Measurements from ENCODE around the gene CYP2W1.
A peak's percentile ranks its signal among the peaks of the same experiment; 100 is the strongest.
"Not testable (repeated sequence)": the region's sequence is repeated elsewhere in the genome, so short reads cannot be mapped to it uniquely, and the experiment has no call there.

Gene CYP2W1

DNA sequence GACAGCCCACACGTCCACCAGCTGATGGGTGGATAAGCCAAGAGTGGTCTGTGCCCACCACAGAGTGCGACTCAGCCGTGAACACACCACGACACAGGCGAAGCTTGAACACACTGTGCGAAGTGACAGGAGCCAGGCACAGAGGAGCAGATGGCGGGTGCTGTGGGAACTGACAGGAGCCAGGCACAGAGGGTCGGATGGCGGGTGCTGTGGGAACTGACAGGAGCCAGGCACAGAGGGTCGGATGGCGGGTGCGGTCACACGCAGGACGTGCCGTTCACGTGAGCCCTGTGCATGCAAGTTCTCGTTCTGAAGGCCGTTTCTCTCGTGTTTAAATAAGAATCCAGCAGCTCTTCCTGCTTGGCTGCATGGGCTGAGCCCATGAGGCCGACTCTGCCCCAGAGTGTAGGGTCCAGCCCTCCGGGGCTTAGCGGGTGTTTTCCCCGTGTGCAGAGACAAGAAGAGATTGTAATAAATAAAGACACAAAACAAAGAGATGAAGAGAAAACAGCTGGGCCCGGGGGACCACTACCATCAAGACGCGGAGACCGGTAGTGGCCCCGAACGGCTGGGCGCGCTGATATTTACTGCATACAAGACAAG is 22.6 kb upstream of the CYP2W1 start:
- Histone ChIP-seq H3K4me3 (no peak overlapping the region), H3K27ac (no peak overlapping the region)
- TF ChIP-seq, protein P1, sequence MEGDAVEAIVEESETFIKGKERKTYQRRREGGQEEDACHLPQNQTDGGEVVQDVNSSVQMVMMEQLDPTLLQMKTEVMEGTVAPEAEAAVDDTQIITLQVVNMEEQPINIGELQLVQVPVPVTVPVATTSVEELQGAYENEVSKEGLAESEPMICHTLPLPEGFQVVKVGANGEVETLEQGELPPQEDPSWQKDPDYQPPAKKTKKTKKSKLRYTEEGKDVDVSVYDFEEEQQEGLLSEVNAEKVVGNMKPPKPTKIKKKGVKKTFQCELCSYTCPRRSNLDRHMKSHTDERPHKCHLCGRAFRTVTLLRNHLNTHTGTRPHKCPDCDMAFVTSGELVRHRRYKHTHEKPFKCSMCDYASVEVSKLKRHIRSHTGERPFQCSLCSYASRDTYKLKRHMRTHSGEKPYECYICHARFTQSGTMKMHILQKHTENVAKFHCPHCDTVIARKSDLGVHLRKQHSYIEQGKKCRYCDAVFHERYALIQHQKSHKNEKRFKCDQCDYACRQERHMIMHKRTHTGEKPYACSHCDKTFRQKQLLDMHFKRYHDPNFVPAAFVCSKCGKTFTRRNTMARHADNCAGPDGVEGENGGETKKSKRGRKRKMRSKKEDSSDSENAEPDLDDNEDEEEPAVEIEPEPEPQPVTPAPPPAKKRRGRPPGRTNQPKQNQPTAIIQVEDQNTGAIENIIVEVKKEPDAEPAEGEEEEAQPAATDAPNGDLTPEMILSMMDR (IDR thresholded peaks at IDR 0.05): no peak
- DNase-seq (ENCODE audit: low spot score): no peak

DNA sequence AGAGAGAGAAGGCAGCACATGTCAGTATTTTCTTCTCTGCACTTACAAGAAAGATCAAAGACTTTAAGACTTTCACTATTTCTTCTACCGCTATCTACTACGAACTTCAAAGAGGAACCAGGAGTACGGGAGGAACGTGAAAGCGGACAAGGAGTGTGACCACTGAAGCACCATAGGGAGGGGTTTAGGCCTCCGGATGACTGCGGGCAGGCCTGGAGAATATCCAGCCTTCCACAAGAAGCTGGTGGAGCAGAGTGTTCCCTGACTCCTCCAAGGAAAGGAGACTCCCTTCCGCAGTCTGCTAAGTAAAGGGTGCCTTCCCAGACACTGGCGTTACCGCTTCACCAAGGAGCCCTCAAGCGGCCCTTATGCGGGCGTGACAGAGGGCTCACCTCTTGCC is 22.0 kb upstream of the CYP2W1 start:
- DNase-seq (ENCODE audit: low spot score); H3K4me3 ChIP-seq; H3K27ac ChIP-seq: not testable (repeated sequence)

DNA sequence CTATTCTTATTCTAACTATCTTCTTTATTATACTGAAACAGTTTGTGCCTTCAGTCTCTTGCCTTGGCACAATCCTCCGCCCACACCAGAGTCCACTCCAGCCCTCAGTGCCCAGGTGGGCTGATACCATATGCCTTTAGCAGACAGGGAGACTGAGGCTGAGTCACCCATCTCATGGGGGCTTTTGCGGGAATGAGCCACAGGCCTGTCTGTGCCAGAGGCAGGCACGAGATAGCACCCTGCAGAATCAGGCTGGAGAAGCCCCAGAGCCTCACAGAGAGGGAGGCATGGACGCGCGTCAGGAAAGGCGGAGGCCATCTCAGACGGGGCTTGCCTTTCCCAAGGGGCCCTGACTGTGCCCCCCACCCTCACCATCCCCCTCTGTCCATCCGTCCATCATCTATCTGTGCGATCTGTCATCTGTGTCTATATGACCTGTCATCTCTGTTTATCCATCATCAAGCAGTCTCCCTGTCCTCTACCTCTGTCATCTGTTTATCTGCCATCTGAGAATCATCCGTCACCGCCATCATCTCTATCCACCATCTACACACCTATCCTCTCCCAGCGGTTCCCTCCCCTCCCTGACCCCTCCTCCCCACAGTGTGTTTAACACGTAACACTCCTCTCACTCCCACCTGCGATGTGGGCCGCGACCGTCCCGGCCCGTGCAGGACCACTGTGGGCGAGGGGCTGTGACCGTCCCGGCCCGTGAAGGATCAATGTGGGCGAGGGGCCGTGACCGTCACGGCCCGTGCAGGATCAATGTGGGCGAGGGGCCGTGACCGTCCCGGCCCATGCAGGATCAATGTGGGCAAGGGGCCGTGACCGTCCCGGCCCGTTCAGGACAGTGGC is 21.2 kb upstream of the CYP2W1 start:
- DNase-seq (ENCODE audit: low spot score): no peak
- TF ChIP-seq, protein P1 (IDR thresholded peaks at IDR 0.05): no peak
- no peak overlapping the region for H3K27ac ChIP-seq
- no peak overlapping the region for H3K4me3 ChIP-seq

DNA sequence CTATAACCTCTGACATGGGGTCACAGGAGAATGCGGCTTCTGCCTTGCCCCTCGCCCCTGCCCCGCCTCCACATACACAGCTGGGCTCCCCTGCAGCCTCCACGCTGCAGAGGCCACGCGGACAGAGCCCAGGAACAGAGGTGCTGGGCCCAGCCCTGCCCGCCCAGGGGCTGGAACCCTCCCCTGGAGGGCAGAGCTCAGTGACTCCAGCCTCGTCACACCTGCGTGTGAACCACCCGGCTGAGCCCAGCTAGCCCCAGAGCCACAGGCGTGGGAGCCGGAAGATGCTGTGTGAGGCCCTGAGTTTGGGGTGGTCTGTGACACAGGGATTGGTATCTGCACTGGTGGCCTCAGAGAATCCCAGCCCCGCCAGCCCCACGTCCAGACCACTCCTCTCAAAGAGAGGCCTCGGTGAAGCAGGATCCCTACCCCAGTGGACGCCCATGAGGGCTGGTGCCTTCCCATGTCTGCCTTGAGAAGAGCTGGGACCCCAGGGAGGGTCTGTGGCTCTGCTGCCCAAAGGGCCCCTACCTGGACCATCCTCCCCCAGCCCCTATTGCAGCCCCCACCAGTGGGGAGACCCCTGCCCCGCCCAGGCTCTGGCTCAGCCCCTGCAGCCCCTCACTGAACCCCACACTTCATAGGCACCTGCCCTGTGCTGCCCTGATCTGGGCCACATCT is 20.4 kb upstream of the CYP2W1 start:
- no peak for DNase-seq (ENCODE audit: low spot score)
- no peak overlapping the region for H3K4me3 ChIP-seq
- TF ChIP-seq, protein P1 (IDR thresholded peaks at IDR 0.05): no peak
- no peak overlapping the region for H3K27ac ChIP-seq

DNA sequence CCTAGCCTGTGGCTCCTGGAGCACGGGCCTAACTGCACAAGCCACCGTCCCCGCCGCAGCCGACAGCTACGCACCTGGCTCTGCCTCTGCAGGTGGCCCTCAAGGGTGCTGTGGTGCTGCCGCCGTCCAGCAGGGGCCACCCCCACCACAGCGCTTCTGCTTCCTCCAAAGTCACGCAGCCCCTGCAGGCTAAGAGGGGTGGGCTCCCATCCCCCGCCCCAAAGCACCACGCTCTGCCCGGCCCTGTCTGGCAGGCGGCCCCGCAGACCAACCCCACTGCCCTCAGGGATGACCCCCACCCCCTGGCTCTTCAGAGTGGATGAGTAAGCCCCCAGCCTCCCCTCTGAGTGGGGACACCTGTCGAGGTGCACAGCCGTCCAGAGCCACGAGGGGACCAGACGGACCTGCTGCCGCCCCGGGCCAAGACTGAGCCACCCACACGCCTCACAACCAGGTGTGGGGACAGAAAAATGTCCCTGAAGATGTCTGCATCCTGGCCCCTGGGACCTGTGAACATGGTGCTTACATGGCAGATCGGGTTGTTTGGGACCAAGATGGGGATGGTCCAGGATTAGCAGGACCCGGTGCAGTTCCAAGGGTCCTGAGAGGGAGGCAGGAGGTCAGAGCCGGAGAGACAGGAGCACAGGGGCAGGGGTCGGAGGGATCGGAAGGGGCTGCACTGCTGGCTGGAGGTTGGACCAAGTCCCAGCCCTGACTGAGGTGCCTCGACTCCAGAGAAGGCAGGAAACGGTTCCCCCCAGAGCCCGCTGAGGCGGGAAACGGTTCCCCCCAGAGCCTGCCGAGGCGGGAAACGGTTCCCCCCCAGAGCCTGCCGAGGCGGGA is 19.5 kb upstream of the CYP2W1 start:
- peak overlapping the region in 1 of 2 donors; percentile 85 for H3K27ac ChIP-seq
- H3K4me3 ChIP-seq: no peak overlapping the region
- no peak for DNase-seq (ENCODE audit: low spot score)
- TF ChIP-seq, protein P1 (IDR thresholded peaks at IDR 0.05): no peak

DNA sequence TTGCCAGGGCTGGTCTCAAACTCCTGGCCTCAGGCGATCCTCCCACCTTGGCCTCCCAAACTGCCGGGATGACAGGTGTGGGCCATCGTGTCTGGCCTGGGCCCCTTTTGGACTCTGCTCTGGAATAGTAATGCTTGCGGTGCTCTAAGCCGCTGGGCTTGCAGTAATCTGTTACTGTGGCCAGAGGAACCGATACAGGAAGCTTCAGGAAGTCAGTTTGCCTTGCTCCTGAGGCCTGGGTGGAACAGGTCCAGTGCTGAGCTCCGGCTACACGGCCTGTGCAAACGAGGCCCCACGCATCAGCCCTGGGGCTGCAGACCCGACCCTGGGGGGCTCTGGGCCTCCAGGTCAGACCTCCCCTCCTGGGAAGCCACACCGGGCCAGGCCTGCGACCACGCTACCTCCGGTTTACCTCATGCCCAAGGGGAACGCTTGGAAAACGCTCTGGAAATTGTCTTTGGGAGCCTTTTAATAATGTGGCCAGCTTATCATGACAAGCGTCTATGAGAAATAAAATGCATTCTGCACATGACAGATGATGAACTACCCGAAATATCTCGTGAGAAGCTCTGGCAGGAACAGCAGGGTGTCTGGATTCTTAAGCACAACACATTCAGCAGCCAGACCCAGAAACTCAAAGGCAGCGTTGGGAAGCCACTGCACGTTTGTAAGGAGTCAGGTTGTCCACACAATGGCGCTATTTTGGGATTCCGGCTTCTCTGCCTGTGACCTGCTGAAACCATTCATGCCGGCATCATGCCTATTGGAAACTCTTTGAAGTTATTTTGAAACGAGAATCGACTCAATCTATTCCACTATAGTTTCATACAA is 18.4 kb upstream of the CYP2W1 start:
- Histone ChIP-seq H3K27ac (peak overlapping the region; percentile 79 to 85), H3K4me3 (peak overlapping the region; percentile 42)
- no peak for DNase-seq (ENCODE audit: low spot score)
- TF ChIP-seq, protein P1 (IDR thresholded peaks at IDR 0.05): no peak
